RWPE2 (cell line): ENCODE measurements around the gene PCDHGA6.
"Not testable (repeated sequence)": the region's sequence is repeated elsewhere in the genome, so short reads cannot be mapped to it uniquely, and the experiment has no call there.

Experiments
- ATAC-seq: fragments of 200-7000 bp; cut with Tn5 transposase; 3 replicates; pipeline ENCODE4 v1.9.1; 2021; ENCODE audit warnings: low read depth
- DNase-seq: peaks from one replicate; pipeline ENCODE4 v3.0.0-alpha.2; 2020; ENCODE audit warnings: low spot score
- H3K27ac ChIP-seq: fragments of 450-650 bp; 2 replicates; pipeline ENCODE4 v1.5.1; 2017; ENCODE audit warnings: mild to moderate bottlenecking; ENCODE audit not compliant: poor library complexity, severe bottlenecking
- H3K27me3 ChIP-seq: fragments of 250-450 bp; sonication (Bioruptor Pico); 2 replicates; pipeline ENCODE4 v1.5.1; 2021; ENCODE audit warnings: mild to moderate bottlenecking, moderate library complexity; ENCODE audit not compliant: insufficient read depth, poor library complexity, severe bottlenecking
- H3K36me3 ChIP-seq: fragments of 250-450 bp; sonication (Bioruptor Pico); 2 replicates; pipeline ENCODE4 v1.5.1; 2020; ENCODE audit warnings: low read depth, mild to moderate bottlenecking, moderate library complexity
- H3K4me1 ChIP-seq: fragments of 250-450 bp; sonication (Bioruptor Pico); 2 replicates; pipeline ENCODE4 v1.5.1; 2021; ENCODE audit warnings: mild to moderate bottlenecking, moderate library complexity; ENCODE audit not compliant: insufficient read depth, poor library complexity, severe bottlenecking
- H3K4me3 ChIP-seq: fragments of 250-450 bp; sonication (Bioruptor Pico); 2 replicates; pipeline ENCODE4 v1.5.1; 2021; ENCODE audit warnings: mild to moderate bottlenecking, moderate library complexity; ENCODE audit not compliant: severe bottlenecking
- H3K9me3 ChIP-seq: fragments of 250-450 bp; sonication (Bioruptor Pico); 2 replicates; pipeline ENCODE4 v1.5.1; 2021; ENCODE audit warnings: mild to moderate bottlenecking, moderate library complexity; ENCODE audit not compliant: severe bottlenecking
- TF ChIP-seq, protein P1 (sequence below): fragments of 450-650 bp; IDR thresholded peaks from one replicate; pipeline ENCODE4 v1.5.1; 2017; ENCODE audit warnings: mild to moderate bottlenecking, moderate library complexity; ENCODE audit not compliant: poor library complexity, severe bottlenecking

Gene PCDHGA6

GRCh38 chr5:141371572-141372475 lies 1.9 kb upstream of the PCDHGA6 start:
- H3K27me3 ChIP-seq = peaks cover 66% of the 10 kb centered on the region
- no peaks in the 10 kb centered on the region for H3K36me3 ChIP-seq
- TF ChIP-seq, protein P1, sequence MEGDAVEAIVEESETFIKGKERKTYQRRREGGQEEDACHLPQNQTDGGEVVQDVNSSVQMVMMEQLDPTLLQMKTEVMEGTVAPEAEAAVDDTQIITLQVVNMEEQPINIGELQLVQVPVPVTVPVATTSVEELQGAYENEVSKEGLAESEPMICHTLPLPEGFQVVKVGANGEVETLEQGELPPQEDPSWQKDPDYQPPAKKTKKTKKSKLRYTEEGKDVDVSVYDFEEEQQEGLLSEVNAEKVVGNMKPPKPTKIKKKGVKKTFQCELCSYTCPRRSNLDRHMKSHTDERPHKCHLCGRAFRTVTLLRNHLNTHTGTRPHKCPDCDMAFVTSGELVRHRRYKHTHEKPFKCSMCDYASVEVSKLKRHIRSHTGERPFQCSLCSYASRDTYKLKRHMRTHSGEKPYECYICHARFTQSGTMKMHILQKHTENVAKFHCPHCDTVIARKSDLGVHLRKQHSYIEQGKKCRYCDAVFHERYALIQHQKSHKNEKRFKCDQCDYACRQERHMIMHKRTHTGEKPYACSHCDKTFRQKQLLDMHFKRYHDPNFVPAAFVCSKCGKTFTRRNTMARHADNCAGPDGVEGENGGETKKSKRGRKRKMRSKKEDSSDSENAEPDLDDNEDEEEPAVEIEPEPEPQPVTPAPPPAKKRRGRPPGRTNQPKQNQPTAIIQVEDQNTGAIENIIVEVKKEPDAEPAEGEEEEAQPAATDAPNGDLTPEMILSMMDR = no peak
- no peaks in the 10 kb centered on the region for H3K9me3 ChIP-seq
- ATAC-seq (no peak), DNase-seq (no peak)
- H3K4me1 ChIP-seq = no peaks in the 10 kb centered on the region
- no peak overlapping the region for H3K4me3 ChIP-seq
- no peak overlapping the region for H3K27ac ChIP-seq

- ATAC-seq = no peak
- H3K27ac ChIP-seq = no peak overlapping the region
- no peak for DNase-seq
- TF ChIP-seq, protein P1 = no peak
- H3K4me3 ChIP-seq = no peak overlapping the region
- no peaks in the 10 kb centered on the region for H3K36me3 ChIP-seq
- peaks cover 46% of the 10 kb centered on the region for H3K27me3 ChIP-seq
- H3K9me3 ChIP-seq = no peaks in the 10 kb centered on the region
- H3K4me1 ChIP-seq = no peaks in the 10 kb centered on the region
Observed at GRCh38 chr5:141374627-141375026, 936 bp downstream of the PCDHGA6 start.

GRCh38 chr5:141375444-141376155 lies 1.9 kb downstream of the PCDHGA6 start:
- not testable (repeated sequence) for H3K36me3 ChIP-seq, ATAC-seq, H3K4me3 ChIP-seq, H3K9me3 ChIP-seq, H3K27ac ChIP-seq, H3K4me1 ChIP-seq, DNase-seq
- H3K27me3 ChIP-seq = peaks cover 40% of the 10 kb centered on the region

GRCh38 chr5:141382469-141383294 lies 9.0 kb downstream of the PCDHGA6 start, which contains the start of gene PCDHGA7:
Gene PCDHGA7 (plus strand): TSS chr5:141382742. CDS start chr5:141382900, 158 bp downstream.
- peaks cover 16% of the 10 kb centered on the region for H3K9me3 ChIP-seq
- no peaks in the 10 kb centered on the region for H3K4me1 ChIP-seq
- peaks cover 36% of the 10 kb centered on the region for H3K27me3 ChIP-seq
- peak within 1 kb of the TSS; percentile 34 for H3K4me3 ChIP-seq
- ATAC-seq (peak; percentile 60; the same call in 2 of the 3 replicates), DNase-seq (no peak)
- TF ChIP-seq, protein P1 = peak; percentile 74
- no peaks in the 10 kb centered on the region for H3K36me3 ChIP-seq
- H3K27ac ChIP-seq = no peak within 1 kb of the TSS

DNA sequence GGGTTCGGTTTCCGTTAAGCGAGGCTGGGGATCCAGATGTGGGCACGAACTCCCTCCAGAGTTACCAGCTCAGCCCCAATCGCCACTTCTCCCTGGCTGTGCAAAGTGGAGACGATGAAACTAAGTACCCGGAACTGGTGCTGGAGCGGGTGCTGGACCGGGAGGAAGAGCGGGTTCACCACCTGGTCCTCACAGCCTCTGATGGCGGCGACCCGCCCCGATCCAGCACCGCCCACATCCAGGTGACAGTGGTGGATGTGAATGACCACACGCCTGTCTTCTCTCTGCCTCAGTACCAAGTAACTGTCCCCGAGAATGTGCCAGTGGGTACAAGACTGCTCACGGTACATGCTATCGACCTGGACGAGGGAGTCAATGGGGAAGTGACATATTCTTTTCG lies 9.7 kb downstream of the PCDHGA6 start:
- DNase-seq (no peak), ATAC-seq (no peak)
- no peak overlapping the region for H3K27ac ChIP-seq
- H3K27me3 ChIP-seq = peaks cover 36% of the 10 kb centered on the region
- H3K9me3 ChIP-seq = peaks cover 18% of the 10 kb centered on the region
- H3K36me3 ChIP-seq = no peaks in the 10 kb centered on the region
- H3K4me1 ChIP-seq = no peaks in the 10 kb centered on the region
- H3K4me3 ChIP-seq = no peak overlapping the region
- TF ChIP-seq, protein P1 = no peak
